ENCODE data around the gene XKR7. TPM values are rescaled to one million over a fixed set of nuclear protein-coding genes. Genes with fewer than 3 reads are reported as not detected.

XKR7 gene
- polyA plus RNA-seq, 2 donors = under 0.01 TPM; not detected in 1

- Histone ChIP-seq H3K4me1 (ENCODE audit: control insufficient read depth in 2 of 2, insufficient read depth in 2 of 2, low read length in 1 of 2) (no peaks in the 10 kb centered on the region), H3K27ac (ENCODE audit: low read depth in 2 of 2, low read length in 1 of 2) (peak overlapping the region; percentile 20 to 32), H3K36me3 (ENCODE audit: control insufficient read depth in 2 of 2, insufficient read depth in 2 of 2, low read length in 1 of 2) (no peaks in the 10 kb centered on the region), H3K9me3 (ENCODE audit: control insufficient read depth in 2 of 2, insufficient read depth in 1 of 2, low read depth in 1 of 2, low read length in 1 of 2) (no peaks in the 10 kb centered on the region), H3K4me3 (ENCODE audit: low read depth in 1 of 2, low read length in 2 of 2) (no peak overlapping the region), H3K27me3 (ENCODE audit: control insufficient read depth in 1 of 2, insufficient read depth in 2 of 2, low read length in 2 of 2) (no peaks in the 10 kb centered on the region)
- 38 to 40% methylated on average over 10 of the region's 10 CpGs for WGBS, 2 donors
Observed at GRCh38 chr20:32007787-32008616, 40.1 kb downstream of the XKR7 start.

DNA sequence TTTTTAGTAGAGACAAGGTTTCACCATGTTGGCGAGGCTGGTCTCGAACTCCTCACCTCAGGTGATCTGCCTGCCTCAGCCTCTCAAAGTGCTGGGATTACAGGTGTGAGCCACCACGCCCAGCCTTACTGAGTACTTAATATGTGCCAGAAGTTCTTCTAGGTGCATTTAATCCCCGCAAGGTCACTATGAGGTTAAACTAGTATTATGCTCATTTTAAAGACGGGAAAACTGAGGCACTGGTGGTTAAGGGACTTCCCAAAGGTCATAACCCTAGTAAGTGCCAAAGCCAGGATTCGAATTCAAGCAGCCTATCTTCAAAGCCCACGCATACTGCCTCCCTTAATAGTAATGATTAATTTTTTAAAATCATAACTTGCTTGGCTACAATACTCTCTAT is 41.6 kb downstream of the XKR7 start:
- 79 to 82% methylated on average over 7 of the region's 7 CpGs for WGBS, 2 donors
- Histone ChIP-seq H3K9me3 (ENCODE audit: control insufficient read depth in 2 of 2, insufficient read depth in 1 of 2, low read depth in 1 of 2, low read length in 1 of 2) (no peaks in the 10 kb centered on the region), H3K27ac (ENCODE audit: low read depth in 2 of 2, low read length in 1 of 2) (no peak overlapping the region), H3K36me3 (ENCODE audit: control insufficient read depth in 2 of 2, insufficient read depth in 2 of 2, low read length in 1 of 2) (no peaks in the 10 kb centered on the region), H3K4me1 (ENCODE audit: control insufficient read depth in 2 of 2, insufficient read depth in 2 of 2, low read length in 1 of 2) (no peaks in the 10 kb centered on the region), H3K4me3 (ENCODE audit: low read depth in 1 of 2, low read length in 2 of 2) (no peak overlapping the region), H3K27me3 (ENCODE audit: control insufficient read depth in 1 of 2, insufficient read depth in 2 of 2, low read length in 2 of 2) (no peaks in the 10 kb centered on the region)

GRCh38 chr20:32010101-32010500 is 42.1 kb downstream of the XKR7 start, which contains the start of gene CCM2L:
CCM2L (plus strand) TSS chr20:32010438; CDS start chr20:32010455, 17 bp downstream.
- H3K4me3 ChIP-seq (ENCODE audit: low read depth in 1 of 2, low read length in 2 of 2) = no peak within 1 kb of the TSS
- peak within 1 kb of the TSS; percentile 45 to 47 for H3K27ac ChIP-seq (ENCODE audit: low read depth in 2 of 2, low read length in 1 of 2)
- 43 to 44% methylated on average over 2 of the region's 2 CpGs for WGBS, 2 donors
- H3K4me1 ChIP-seq (ENCODE audit: control insufficient read depth in 2 of 2, insufficient read depth in 2 of 2, low read length in 1 of 2) = no peaks in the 10 kb centered on the region
- H3K27me3 ChIP-seq (ENCODE audit: control insufficient read depth in 1 of 2, insufficient read depth in 2 of 2, low read length in 2 of 2) = no peaks in the 10 kb centered on the region
- no peaks in the 10 kb centered on the region for H3K9me3 ChIP-seq (ENCODE audit: control insufficient read depth in 2 of 2, insufficient read depth in 1 of 2, low read depth in 1 of 2, low read length in 1 of 2)
- no peaks in the 10 kb centered on the region for H3K36me3 ChIP-seq (ENCODE audit: control insufficient read depth in 2 of 2, insufficient read depth in 2 of 2, low read length in 1 of 2)

DNA sequence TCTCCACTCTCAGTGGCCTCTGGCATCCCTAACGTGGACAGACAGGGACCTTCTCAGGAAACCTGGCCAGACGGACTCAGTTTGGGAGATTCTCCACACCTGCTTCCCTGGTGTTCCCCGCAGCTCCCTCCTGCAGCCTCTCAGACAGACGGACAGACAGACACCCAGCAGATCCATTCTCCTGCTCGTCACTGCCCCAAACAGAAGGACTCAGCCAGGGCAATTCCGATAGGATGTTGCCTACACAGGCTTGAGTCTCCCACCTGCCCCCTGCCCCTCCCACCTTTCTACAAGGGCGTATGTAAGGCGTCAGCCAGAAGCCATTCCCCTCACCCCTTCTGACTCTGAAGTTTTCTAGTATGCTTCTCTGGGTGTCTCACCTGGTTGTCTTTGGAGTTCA is 42.7 kb downstream of the XKR7 start:
- whole genome bisulfite sequencing, 2 donors = 22 to 40% methylated on average over 8 of the region's 8 CpGs
- Histone ChIP-seq H3K4me3 (ENCODE audit: low read depth in 1 of 2, low read length in 2 of 2) (no peak overlapping the region), H3K36me3 (ENCODE audit: control insufficient read depth in 2 of 2, insufficient read depth in 2 of 2, low read length in 1 of 2) (no peaks in the 10 kb centered on the region), H3K9me3 (ENCODE audit: control insufficient read depth in 2 of 2, insufficient read depth in 1 of 2, low read depth in 1 of 2, low read length in 1 of 2) (no peaks in the 10 kb centered on the region), H3K27ac (ENCODE audit: low read depth in 2 of 2, low read length in 1 of 2) (peak overlapping the region; percentile 45 to 47), H3K4me1 (ENCODE audit: control insufficient read depth in 2 of 2, insufficient read depth in 2 of 2, low read length in 1 of 2) (no peaks in the 10 kb centered on the region), H3K27me3 (ENCODE audit: control insufficient read depth in 1 of 2, insufficient read depth in 2 of 2, low read length in 2 of 2) (no peaks in the 10 kb centered on the region)

DNA sequence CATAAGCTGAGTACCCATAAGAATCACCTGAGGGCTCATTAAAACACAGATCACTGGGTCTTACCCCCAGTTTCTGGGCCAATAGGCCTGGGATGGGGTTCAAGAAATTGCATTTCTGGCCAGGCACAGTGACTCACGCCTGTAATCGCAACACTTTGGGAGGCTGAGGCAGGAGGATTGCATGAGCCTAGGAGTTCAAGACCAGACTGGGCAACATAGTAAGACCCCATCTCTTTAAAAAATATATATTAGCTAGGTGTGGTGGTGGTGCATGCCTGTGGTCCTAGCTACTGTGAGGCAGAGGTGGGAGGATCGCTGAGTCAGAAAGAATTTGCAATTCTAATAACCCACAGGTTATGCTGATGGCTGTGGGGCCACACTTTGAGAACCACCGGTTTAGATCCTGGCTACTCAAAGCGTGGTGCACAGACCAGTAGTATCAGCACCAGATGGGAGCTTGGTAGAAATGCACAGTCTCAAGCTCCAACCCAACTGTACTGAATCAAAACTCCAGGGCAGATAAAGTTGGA is 44.3 kb downstream of the XKR7 start:
- no peaks in the 10 kb centered on the region for H3K36me3 ChIP-seq (ENCODE audit: control insufficient read depth in 2 of 2, insufficient read depth in 2 of 2, low read length in 1 of 2)
- H3K27ac ChIP-seq (ENCODE audit: low read depth in 2 of 2, low read length in 1 of 2) = no peak overlapping the region
- H3K9me3 ChIP-seq (ENCODE audit: control insufficient read depth in 2 of 2, insufficient read depth in 1 of 2, low read depth in 1 of 2, low read length in 1 of 2) = no peaks in the 10 kb centered on the region
- no peaks in the 10 kb centered on the region for H3K27me3 ChIP-seq (ENCODE audit: control insufficient read depth in 1 of 2, insufficient read depth in 2 of 2, low read length in 2 of 2)
- 74% methylated on average over 5 of the region's 5 CpGs for WGBS, 2 donors
- H3K4me1 ChIP-seq (ENCODE audit: control insufficient read depth in 2 of 2, insufficient read depth in 2 of 2, low read length in 1 of 2) = no peaks in the 10 kb centered on the region
- H3K4me3 ChIP-seq (ENCODE audit: low read depth in 1 of 2, low read length in 2 of 2) = no peak overlapping the region

DNA sequence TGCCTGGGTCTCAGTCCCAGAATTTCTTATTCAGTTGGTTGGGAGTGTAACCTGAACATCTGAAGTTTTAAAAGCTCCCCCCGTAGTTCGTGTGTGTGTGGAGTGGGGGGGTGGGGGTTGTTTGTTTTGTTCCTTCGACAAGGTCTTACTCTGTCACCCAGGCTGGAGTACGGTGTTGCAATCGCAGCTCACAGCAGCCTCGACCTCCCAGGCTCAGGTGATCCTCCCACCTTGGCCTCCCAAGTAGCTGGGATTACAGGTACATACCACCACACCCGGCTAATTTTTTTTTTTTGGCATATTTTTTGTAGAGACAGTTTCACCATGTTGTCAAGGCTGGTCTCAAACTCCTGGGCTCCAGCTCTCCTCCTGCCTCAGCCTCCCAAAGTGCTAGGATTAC is 45.4 kb downstream of the XKR7 start:
- Histone ChIP-seq H3K4me3 (ENCODE audit: low read depth in 1 of 2, low read length in 2 of 2) (no peak overlapping the region), H3K4me1 (ENCODE audit: control insufficient read depth in 2 of 2, insufficient read depth in 2 of 2, low read length in 1 of 2) (no peaks in the 10 kb centered on the region), H3K27me3 (ENCODE audit: control insufficient read depth in 1 of 2, insufficient read depth in 2 of 2, low read length in 2 of 2) (no peaks in the 10 kb centered on the region), H3K36me3 (ENCODE audit: control insufficient read depth in 2 of 2, insufficient read depth in 2 of 2, low read length in 1 of 2) (no peaks in the 10 kb centered on the region), H3K27ac (ENCODE audit: low read depth in 2 of 2, low read length in 1 of 2) (no peak overlapping the region), H3K9me3 (ENCODE audit: control insufficient read depth in 2 of 2, insufficient read depth in 1 of 2, low read depth in 1 of 2, low read length in 1 of 2) (no peaks in the 10 kb centered on the region)
- WGBS, 2 donors = 72 to 76% methylated on average over 7 of the region's 7 CpGs

DNA sequence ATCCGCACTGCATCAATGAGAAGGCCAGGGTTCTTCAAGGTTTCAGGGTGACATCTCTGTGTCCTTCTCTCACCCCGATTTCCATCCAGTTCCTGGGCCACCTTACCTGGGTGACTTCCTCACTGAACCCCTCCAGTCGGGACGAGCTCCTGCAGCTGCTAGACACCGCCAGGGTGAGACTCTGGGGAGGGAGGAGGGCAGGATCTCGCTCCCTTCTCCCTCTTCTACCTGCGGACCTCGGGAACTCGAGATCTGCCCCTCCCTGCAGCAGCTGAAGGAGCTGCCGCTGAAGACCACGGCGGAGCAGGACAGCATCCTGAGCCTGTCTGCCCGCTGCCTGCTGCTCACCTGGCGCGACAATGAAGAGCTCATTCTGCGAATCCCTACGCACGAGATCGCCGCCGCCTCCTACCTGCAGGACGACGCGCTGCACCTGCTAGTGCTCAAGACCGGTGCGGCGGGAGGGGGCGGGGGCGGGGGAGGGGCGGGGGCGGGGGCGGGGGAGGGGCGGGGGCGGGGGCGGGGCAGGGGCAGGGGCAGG is 49.8 kb downstream of the XKR7 start:
- no peak overlapping the region for H3K4me3 ChIP-seq (ENCODE audit: low read depth in 1 of 2, low read length in 2 of 2)
- no peaks in the 10 kb centered on the region for H3K4me1 ChIP-seq (ENCODE audit: control insufficient read depth in 2 of 2, insufficient read depth in 2 of 2, low read length in 1 of 2)
- no peaks in the 10 kb centered on the region for H3K36me3 ChIP-seq (ENCODE audit: control insufficient read depth in 2 of 2, insufficient read depth in 2 of 2, low read length in 1 of 2)
- 11 to 17% methylated on average over 27 to 31 of the region's 35 CpGs for WGBS, 2 donors
- H3K9me3 ChIP-seq (ENCODE audit: control insufficient read depth in 2 of 2, insufficient read depth in 1 of 2, low read depth in 1 of 2, low read length in 1 of 2) = no peaks in the 10 kb centered on the region
- no peak overlapping the region for H3K27ac ChIP-seq (ENCODE audit: low read depth in 2 of 2, low read length in 1 of 2)
- H3K27me3 ChIP-seq (ENCODE audit: control insufficient read depth in 1 of 2, insufficient read depth in 2 of 2, low read length in 2 of 2) = no peaks in the 10 kb centered on the region

DNA sequence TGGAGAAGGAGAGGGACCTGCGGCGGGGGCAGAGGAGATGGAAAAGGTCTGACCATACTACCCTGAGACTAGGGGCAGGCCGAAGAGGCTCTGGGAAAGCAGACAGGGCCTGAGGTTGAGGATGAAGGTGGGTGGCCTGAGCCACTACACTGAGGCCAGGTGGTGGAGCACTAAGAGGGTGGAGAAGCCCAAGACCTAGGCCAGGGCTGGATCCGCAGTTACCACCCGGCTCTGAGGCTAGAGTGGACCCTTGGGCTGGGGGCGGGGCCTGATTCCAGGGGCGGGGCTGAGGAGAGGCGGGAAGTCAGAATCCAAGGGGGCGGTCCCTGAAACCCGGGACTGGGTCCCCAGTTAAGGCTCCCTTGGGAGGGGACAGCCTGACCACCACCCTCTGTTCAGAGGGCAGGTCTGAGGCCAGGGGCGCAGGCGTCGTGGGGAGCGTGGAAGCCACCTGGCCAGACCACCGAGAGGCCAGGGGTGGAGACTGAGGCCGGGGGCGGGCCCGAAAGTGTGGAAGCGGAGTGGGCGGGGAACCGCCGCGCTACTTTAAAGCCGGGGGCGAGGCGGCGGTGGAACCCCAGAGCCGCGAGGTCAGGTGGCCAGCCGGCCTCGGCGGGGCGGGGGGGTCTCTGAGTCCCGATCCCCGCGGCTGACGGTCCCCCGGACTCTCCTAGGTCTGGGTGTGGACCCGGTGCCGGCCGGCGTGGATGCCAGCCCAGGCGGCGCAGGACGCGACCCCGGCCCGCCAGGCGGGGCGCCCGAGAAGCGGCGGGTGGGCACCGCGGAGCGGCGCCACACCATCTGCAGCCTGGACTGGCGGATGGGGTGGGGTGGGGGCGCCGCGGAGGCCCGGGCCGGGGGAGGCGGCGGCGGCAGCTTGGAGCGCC is 50.6 kb downstream of the XKR7 start:
- no peaks in the 10 kb centered on the region for H3K27me3 ChIP-seq (ENCODE audit: control insufficient read depth in 1 of 2, insufficient read depth in 2 of 2, low read length in 2 of 2)
- no peak overlapping the region for H3K27ac ChIP-seq (ENCODE audit: low read depth in 2 of 2, low read length in 1 of 2)
- no peaks in the 10 kb centered on the region for H3K9me3 ChIP-seq (ENCODE audit: control insufficient read depth in 2 of 2, insufficient read depth in 1 of 2, low read depth in 1 of 2, low read length in 1 of 2)
- peak overlapping the region; percentile 56 to 57 for H3K4me3 ChIP-seq (ENCODE audit: low read depth in 1 of 2, low read length in 2 of 2)
- no peaks in the 10 kb centered on the region for H3K4me1 ChIP-seq (ENCODE audit: control insufficient read depth in 2 of 2, insufficient read depth in 2 of 2, low read length in 1 of 2)
- no peaks in the 10 kb centered on the region for H3K36me3 ChIP-seq (ENCODE audit: control insufficient read depth in 2 of 2, insufficient read depth in 2 of 2, low read length in 1 of 2)
- 1 to 2% methylated on average over 53 to 67 of the region's 67 CpGs for WGBS, 2 donors

GRCh38 chr20:32019156-32019510 is 51.2 kb downstream of the XKR7 start:
- WGBS, 2 donors = 1% methylated on average over 18 to 42 of the region's 42 CpGs
- no peaks in the 10 kb centered on the region for H3K4me1 ChIP-seq (ENCODE audit: control insufficient read depth in 2 of 2, insufficient read depth in 2 of 2, low read length in 1 of 2)
- H3K4me3 ChIP-seq (ENCODE audit: low read depth in 1 of 2, low read length in 2 of 2) = peak overlapping the region in 1 of 2 donors; percentile 57
- H3K36me3 ChIP-seq (ENCODE audit: control insufficient read depth in 2 of 2, insufficient read depth in 2 of 2, low read length in 1 of 2) = no peaks in the 10 kb centered on the region
- no peaks in the 10 kb centered on the region for H3K9me3 ChIP-seq (ENCODE audit: control insufficient read depth in 2 of 2, insufficient read depth in 1 of 2, low read depth in 1 of 2, low read length in 1 of 2)
- H3K27ac ChIP-seq (ENCODE audit: low read depth in 2 of 2, low read length in 1 of 2) = no peak overlapping the region
- H3K27me3 ChIP-seq (ENCODE audit: control insufficient read depth in 1 of 2, insufficient read depth in 2 of 2, low read length in 2 of 2) = no peaks in the 10 kb centered on the region
